Liver (tissue), 9 donors: Measurements from ENCODE around the gene HOXB3. TPM values are rescaled to one million over a fixed set of nuclear protein-coding genes. Genes with fewer than 3 reads are reported as not detected.

Experiments
- DNase-seq: peaks from one replicate; pipeline ENCODE4 v3.0.0-alpha.2; 2017; ENCODE audit warnings: low spot score
- H3K27ac ChIP-seq, 2 donors: one replicate each; pipeline ENCODE4 v1.7.0; 2013; ENCODE audit warnings: inconsistent platforms in 2 of 2, low read length in 2 of 2, control low read depth in 1 of 2, low read depth in 1 of 2, mild to moderate bottlenecking in 1 of 2
- H3K27me3 ChIP-seq, 4 donors: one replicate each; pipeline versions ENCODE4 v1.6.1 to v1.7.0; 2013; ENCODE audit warnings: low read length in 3 of 4, inconsistent platforms in 1 of 4, mild to moderate bottlenecking in 1 of 4, moderate library complexity in 1 of 4; ENCODE audit not compliant: control insufficient read depth in 4 of 4, insufficient read depth in 4 of 4
- H3K36me3 ChIP-seq, 4 donors: one replicate each; pipeline versions ENCODE4 v1.6.1 to v1.7.0; 2013; ENCODE audit warnings: low read length in 3 of 4, mild to moderate bottlenecking in 3 of 4, low read depth in 1 of 4, moderate library complexity in 1 of 4; ENCODE audit not compliant: control insufficient read depth in 4 of 4, insufficient read depth in 3 of 4
- H3K4me1 ChIP-seq, 4 donors: one replicate each; pipeline versions ENCODE4 v1.6.1 to v1.7.0; 2013; ENCODE audit warnings: low read length in 3 of 4, mild to moderate bottlenecking in 3 of 4, moderate library complexity in 1 of 4; ENCODE audit not compliant: control insufficient read depth in 4 of 4, insufficient read depth in 4 of 4
- H3K4me3 ChIP-seq, 3 donors: one replicate each; pipeline versions ENCODE4 v1.6.1 to v1.7.0; 2013; ENCODE audit warnings: low read length in 3 of 3, control low read depth in 1 of 3, low read depth in 1 of 3, mild to moderate bottlenecking in 1 of 3
- H3K9ac ChIP-seq, 2 donors: one replicate each; pipeline ENCODE4 v1.7.0; 2013; ENCODE audit warnings: low read length in 2 of 2, mild to moderate bottlenecking in 2 of 2, moderate library complexity in 2 of 2, control low read depth in 1 of 2, low read depth in 1 of 2
- H3K9me3 ChIP-seq, 4 donors: one replicate each; pipeline versions ENCODE4 v1.6.1 to v1.7.0; 2013; ENCODE audit warnings: low read length in 3 of 4; ENCODE audit not compliant: control insufficient read depth in 4 of 4
- EGR1 ChIP-seq, 2 donors: IDR thresholded peaks; 2 replicates each; pipeline ENCODE4 v1.6.1; 2016 to 2018; ENCODE audit warnings: antibody characterized with exemption in 2 of 2, low read depth in 2 of 2
- FOXA1 ChIP-seq: IDR thresholded peaks from 2 replicates; pipeline ENCODE4 v1.6.1; 2016; ENCODE audit warnings: antibody characterized with exemption
- FOXA2 ChIP-seq: IDR thresholded peaks from 2 replicates; pipeline ENCODE4 v1.6.1; 2016; ENCODE audit warnings: antibody characterized with exemption
- GABPA ChIP-seq, 2 donors: IDR thresholded peaks in 1 of 2; conservative IDR thresholded peaks in 1 of 2; 2 replicates each; pipeline ENCODE4 v1.6.1; 2016; ENCODE audit warnings: antibody characterized with exemption in 2 of 2, mild to moderate bottlenecking in 1 of 2, moderate library complexity in 1 of 2
- HNF4A ChIP-seq, 2 donors: conservative IDR thresholded peaks; 2 replicates each; pipeline ENCODE4 v1.6.1; 2016; ENCODE audit warnings: antibody characterized with exemption in 2 of 2, mild to moderate bottlenecking in 2 of 2
- HNF4G ChIP-seq: IDR thresholded peaks from 2 replicates; pipeline ENCODE4 v1.6.1; 2016; ENCODE audit warnings: antibody characterized with exemption
- JUND ChIP-seq, 2 donors: IDR thresholded peaks; 2 replicates each; pipeline ENCODE4 v1.6.1; 2016; ENCODE audit warnings: antibody characterized with exemption in 2 of 2
- NR2F2 ChIP-seq: IDR thresholded peaks from 2 replicates; pipeline ENCODE4 v1.6.1; 2016; ENCODE audit warnings: antibody characterized with exemption
- RAD21 ChIP-seq, 2 donors: IDR thresholded peaks; 2 replicates each; pipeline ENCODE4 v1.6.1; 2016; ENCODE audit warnings: antibody characterized with exemption in 2 of 2, mild to moderate bottlenecking in 2 of 2
- RXRA ChIP-seq, 2 donors: IDR thresholded peaks; 2 replicates each; pipeline ENCODE4 v1.6.1; 2017 to 2018; ENCODE audit warnings: antibody characterized with exemption in 2 of 2, mild to moderate bottlenecking in 1 of 2
- SP1 ChIP-seq: IDR thresholded peaks from 2 replicates; pipeline ENCODE4 v1.6.1; 2018; ENCODE audit warnings: antibody characterized with exemption, mild to moderate bottlenecking
- TAF1 ChIP-seq: conservative IDR thresholded peaks from 2 replicates; pipeline ENCODE4 v1.6.1; 2016; ENCODE audit warnings: antibody characterized with exemption, mild to moderate bottlenecking
- YY1 ChIP-seq: IDR thresholded peaks from 2 replicates; pipeline ENCODE4 v1.6.1; 2016; ENCODE audit warnings: antibody characterized with exemption, mild to moderate bottlenecking
- WGBS: extraction: QIAGEN DNeasy Blood & Tissue Kit; methylation state at CpG from one replicate; pipeline ENCODE4 v1.1.7; 2013; 5-methylcytosine and 5-hydroxymethylcytosine counted together
- polyA plus RNA-seq, 2 donors: library from polyadenylated mRNA; stranded (reverse) in 1 of 2; unstranded in 1 of 2; fragments of 200-250 nt in 1 of 2; fragments of >200 nt in 1 of 2; fragmentation: Nextera tagmentation in 1 of 2; extraction: Ambion mirVana in 1 of 2; gene quantifications; one replicate each; pipeline versions ENCODE4 v1.2.1 to v1.2.3, GENCODE V29; 2013 to 2015
- total RNA-seq, 2 donors: library from RNA; depleted of rRNA; stranded (reverse); fragments of >200 nt; gene quantifications; one replicate each; pipeline ENCODE4 v1.2.3, GENCODE V29; 2014
- TF ChIP-seq, protein P1 (sequence below): IDR thresholded peaks from 2 replicates; pipeline ENCODE4 v1.6.1; 2016; ENCODE audit warnings: antibody characterized with exemption
- TF ChIP-seq, protein P2 (sequence below): fragments of 150-350 bp; IDR thresholded peaks from 2 replicates; pipeline ENCODE4 v1.5.1; 2017; ENCODE audit warnings: improper control_type of control experiment, low read depth, low read length; ENCODE audit not compliant: missing input control
- TF ChIP-seq, protein P3 (sequence below): IDR thresholded peaks from 2 replicates; pipeline ENCODE4 v1.6.1; 2016; ENCODE audit warnings: antibody characterized with exemption
- TF ChIP-seq, protein P4 (sequence below): IDR thresholded peaks from 2 replicates; pipeline ENCODE4 v1.6.1; 2016; ENCODE audit warnings: antibody characterized with exemption
- TF ChIP-seq, protein P5 (sequence below): IDR thresholded peaks from 2 replicates; pipeline ENCODE4 v1.6.1; 2016; ENCODE audit warnings: antibody characterized with exemption, mild to moderate bottlenecking
- donor health status: healthy.
- donor health status: healthy.
- donor health status: healthy.
- donor health status: healthy.
- donor health status: healthy.

The HOXB3 gene
- total and polyA plus RNA-seq, 4 donors, result 0.75 to 2.2 (median 1.2) TPM

DNA sequence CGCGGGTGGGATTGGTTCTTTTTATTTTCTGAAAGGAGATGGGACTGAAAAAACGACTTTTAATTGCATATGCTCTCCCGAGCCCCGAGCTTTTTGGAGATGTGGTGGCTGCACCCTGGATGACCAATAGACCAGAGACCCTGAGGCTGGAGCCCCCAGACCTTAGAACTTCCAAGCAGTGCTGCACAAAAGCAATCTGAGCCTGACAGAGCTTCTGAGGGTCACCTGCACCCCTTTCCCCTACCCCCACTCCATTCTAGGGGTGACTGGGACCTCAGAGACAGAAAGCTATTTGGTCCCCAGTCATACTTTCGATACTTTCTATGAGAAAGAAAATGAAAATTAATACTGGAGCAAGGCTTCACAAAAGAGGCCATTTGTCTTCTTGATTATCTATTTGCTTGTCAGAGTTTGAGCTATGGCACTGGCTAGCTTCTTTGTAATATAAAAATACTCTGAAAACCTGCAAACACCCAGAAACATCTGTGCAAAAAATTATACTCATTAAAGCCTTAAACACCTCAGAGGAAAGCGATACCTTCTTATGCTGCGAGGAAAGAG lies 15.5 kb downstream of the HOXB3 start:
- Histone ChIP-seq H3K27me3 (peaks cover 0 to 22% (median 9%) of the 10 kb centered on the region in 4 donors), H3K36me3 (no peaks in the 10 kb centered on the region), H3K27ac (no peak overlapping the region), H3K4me1 (peaks cover 0 to 3% (median 0%) of the 10 kb centered on the region in 4 donors), H3K4me3 (no peak overlapping the region), H3K9me3 (no peaks in the 10 kb centered on the region), H3K9ac (no peak overlapping the region)
- WGBS, result 32% methylated on average over 8 of the region's 8 CpGs
- DNase-seq, result no peak
- no peak for TF ChIP-seq JUND (IDR thresholded peaks at IDR 0.05)
- TF ChIP-seq SP1, result no peak
- no peak for TF ChIP-seq FOXA2
- TF ChIP-seq TAF1, result no peak
- no peak for TF ChIP-seq HNF4G
- TF ChIP-seq HNF4A (conservative IDR thresholded peaks at IDR 0.05), result no peak
- no peak for TF ChIP-seq EGR1 (IDR thresholded peaks at IDR 0.05; ENCODE audit: low read depth in 2 of 2)
- TF ChIP-seq, protein P1, sequence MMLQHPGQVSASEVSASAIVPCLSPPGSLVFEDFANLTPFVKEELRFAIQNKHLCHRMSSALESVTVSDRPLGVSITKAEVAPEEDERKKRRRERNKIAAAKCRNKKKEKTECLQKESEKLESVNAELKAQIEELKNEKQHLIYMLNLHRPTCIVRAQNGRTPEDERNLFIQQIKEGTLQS, result no peak
- TF ChIP-seq RAD21 (IDR thresholded peaks at IDR 0.05), result no peak
- no peak for TF ChIP-seq RXRA (IDR thresholded peaks at IDR 0.05)
- TF ChIP-seq, protein P2, sequence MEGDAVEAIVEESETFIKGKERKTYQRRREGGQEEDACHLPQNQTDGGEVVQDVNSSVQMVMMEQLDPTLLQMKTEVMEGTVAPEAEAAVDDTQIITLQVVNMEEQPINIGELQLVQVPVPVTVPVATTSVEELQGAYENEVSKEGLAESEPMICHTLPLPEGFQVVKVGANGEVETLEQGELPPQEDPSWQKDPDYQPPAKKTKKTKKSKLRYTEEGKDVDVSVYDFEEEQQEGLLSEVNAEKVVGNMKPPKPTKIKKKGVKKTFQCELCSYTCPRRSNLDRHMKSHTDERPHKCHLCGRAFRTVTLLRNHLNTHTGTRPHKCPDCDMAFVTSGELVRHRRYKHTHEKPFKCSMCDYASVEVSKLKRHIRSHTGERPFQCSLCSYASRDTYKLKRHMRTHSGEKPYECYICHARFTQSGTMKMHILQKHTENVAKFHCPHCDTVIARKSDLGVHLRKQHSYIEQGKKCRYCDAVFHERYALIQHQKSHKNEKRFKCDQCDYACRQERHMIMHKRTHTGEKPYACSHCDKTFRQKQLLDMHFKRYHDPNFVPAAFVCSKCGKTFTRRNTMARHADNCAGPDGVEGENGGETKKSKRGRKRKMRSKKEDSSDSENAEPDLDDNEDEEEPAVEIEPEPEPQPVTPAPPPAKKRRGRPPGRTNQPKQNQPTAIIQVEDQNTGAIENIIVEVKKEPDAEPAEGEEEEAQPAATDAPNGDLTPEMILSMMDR, result no peak
- TF ChIP-seq, protein P3, sequence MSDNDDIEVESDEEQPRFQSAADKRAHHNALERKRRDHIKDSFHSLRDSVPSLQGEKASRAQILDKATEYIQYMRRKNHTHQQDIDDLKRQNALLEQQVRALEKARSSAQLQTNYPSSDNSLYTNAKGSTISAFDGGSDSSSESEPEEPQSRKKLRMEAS, result no peak
- TF ChIP-seq, protein P4, sequence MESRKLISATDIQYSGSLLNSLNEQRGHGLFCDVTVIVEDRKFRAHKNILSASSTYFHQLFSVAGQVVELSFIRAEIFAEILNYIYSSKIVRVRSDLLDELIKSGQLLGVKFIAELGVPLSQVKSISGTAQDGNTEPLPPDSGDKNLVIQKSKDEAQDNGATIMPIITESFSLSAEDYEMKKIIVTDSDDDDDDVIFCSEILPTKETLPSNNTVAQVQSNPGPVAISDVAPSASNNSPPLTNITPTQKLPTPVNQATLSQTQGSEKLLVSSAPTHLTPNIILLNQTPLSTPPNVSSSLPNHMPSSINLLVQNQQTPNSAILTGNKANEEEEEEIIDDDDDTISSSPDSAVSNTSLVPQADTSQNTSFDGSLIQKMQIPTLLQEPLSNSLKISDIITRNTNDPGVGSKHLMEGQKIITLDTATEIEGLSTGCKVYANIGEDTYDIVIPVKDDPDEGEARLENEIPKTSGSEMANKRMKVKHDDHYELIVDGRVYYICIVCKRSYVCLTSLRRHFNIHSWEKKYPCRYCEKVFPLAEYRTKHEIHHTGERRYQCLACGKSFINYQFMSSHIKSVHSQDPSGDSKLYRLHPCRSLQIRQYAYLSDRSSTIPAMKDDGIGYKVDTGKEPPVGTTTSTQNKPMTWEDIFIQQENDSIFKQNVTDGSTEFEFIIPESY, result no peak
- no peak for TF ChIP-seq YY1
- TF ChIP-seq, protein P5, sequence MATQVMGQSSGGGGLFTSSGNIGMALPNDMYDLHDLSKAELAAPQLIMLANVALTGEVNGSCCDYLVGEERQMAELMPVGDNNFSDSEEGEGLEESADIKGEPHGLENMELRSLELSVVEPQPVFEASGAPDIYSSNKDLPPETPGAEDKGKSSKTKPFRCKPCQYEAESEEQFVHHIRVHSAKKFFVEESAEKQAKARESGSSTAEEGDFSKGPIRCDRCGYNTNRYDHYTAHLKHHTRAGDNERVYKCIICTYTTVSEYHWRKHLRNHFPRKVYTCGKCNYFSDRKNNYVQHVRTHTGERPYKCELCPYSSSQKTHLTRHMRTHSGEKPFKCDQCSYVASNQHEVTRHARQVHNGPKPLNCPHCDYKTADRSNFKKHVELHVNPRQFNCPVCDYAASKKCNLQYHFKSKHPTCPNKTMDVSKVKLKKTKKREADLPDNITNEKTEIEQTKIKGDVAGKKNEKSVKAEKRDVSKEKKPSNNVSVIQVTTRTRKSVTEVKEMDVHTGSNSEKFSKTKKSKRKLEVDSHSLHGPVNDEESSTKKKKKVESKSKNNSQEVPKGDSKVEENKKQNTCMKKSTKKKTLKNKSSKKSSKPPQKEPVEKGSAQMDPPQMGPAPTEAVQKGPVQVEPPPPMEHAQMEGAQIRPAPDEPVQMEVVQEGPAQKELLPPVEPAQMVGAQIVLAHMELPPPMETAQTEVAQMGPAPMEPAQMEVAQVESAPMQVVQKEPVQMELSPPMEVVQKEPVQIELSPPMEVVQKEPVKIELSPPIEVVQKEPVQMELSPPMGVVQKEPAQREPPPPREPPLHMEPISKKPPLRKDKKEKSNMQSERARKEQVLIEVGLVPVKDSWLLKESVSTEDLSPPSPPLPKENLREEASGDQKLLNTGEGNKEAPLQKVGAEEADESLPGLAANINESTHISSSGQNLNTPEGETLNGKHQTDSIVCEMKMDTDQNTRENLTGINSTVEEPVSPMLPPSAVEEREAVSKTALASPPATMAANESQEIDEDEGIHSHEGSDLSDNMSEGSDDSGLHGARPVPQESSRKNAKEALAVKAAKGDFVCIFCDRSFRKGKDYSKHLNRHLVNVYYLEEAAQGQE, result no peak
- no peak for TF ChIP-seq GABPA (IDR thresholded peaks at IDR 0.05 in 1 of 2, conservative IDR thresholded peaks at IDR 0.05 in 1 of 2)
- no peak for TF ChIP-seq NR2F2
- TF ChIP-seq FOXA1, result no peak
